SK-N-SH (cell line): ENCODE results near the gene STON2. TPM values are rescaled to one million over a fixed set of nuclear protein-coding genes. Genes with fewer than 3 reads are reported as not detected.

ENCODE experiments used
- CTCF ChIA-PET: fragments of 300-600, 350-600 bp; formaldehyde crosslinking; extraction: SDS; loops from one replicate; lab custom pipeline; 2021; lab: Yijun Ruan, JAX
- POLR2A ChIA-PET: fragments of 350-600 bp; sonication (Branson Sonifier 250); formaldehyde crosslinking; extraction: SDS; loops from one replicate; lab custom pipeline; 2020; ENCODE audit warnings: antibody characterized with exemption, inconsistent platforms; lab: Yijun Ruan, JAX
- DNase-seq: peaks from one replicate; pipeline ENCODE4 v3.0.0; 2012
- H2AFZ ChIP-seq: fragments of 200-600 bp; sonication (generic); 2 replicates; pipeline ENCODE4 v1.8.1; 2016; ENCODE audit warnings: antibody characterized with exemption, mild to moderate bottlenecking, low read depth
- H3F3A ChIP-seq: fragments of 200-600 bp; sonication (generic); replicated peaks from 2 replicates; pipeline ENCODE3; 2016; ENCODE audit warnings: antibody characterized with exemption, mild to moderate bottlenecking; ENCODE audit not compliant: insufficient read depth
- H3K27ac ChIP-seq, 2 experiments: fragments of 200-500 bp in 1 of 2; fragments of 200-600 bp in 1 of 2; sonication (Bioruptor generic) in 1 of 2; sonication (generic), shearing (Covaris generic) in 1 of 2; 2 replicates each; pipeline versions ENCODE4 v1.5.1 to v1.6.1; 2014 to 2016; ENCODE audit warnings: low read depth in 2 of 2, inconsistent platforms in 1 of 2, low read length in 1 of 2, mild to moderate bottlenecking in 1 of 2, mixed read lengths in 1 of 2
- H3K27me3 ChIP-seq: fragments of 200-600 bp; sonication (generic), shearing (Covaris generic); 2 replicates; pipeline ENCODE4 v1.6.1; 2016; ENCODE audit warnings: mixed run types; ENCODE audit not compliant: insufficient read depth
- H3K36me3 ChIP-seq, 2 experiments: fragments of 200-500 bp in 1 of 2; fragments of 200-600 bp in 1 of 2; sonication (Bioruptor generic) in 1 of 2; sonication (generic) in 1 of 2; replicated peaks in 1 of 2; 2 replicates each; pipeline versions ENCODE3 to v1.5.1; 2014 to 2016; ENCODE audit warnings: low read length in 1 of 2, mild to moderate bottlenecking in 1 of 2; ENCODE audit not compliant: insufficient read depth in 2 of 2, control insufficient read depth in 1 of 2
- H3K4me1 ChIP-seq, 2 experiments: fragments of 200-500 bp in 1 of 2; fragments of 200-600 bp in 1 of 2; sonication (Bioruptor generic) in 1 of 2; sonication (generic), shearing (Covaris generic) in 1 of 2; 2 replicates each; pipeline versions ENCODE4 v1.5.1 to v1.6.1; 2014 to 2016; ENCODE audit warnings: low read depth in 1 of 2, low read length in 1 of 2, mixed run types in 1 of 2; ENCODE audit not compliant: insufficient read depth in 2 of 2, control insufficient read depth in 1 of 2
- H3K4me2 ChIP-seq: fragments of 200-600 bp; sonication (generic), shearing (Covaris generic); 2 replicates; pipeline ENCODE4 v1.6.1; 2017; ENCODE audit warnings: mixed run types
- H3K4me3 ChIP-seq, 2 experiments: fragments of 200-500 bp in 1 of 2; fragments of 200-600 bp in 1 of 2; sonication (Bioruptor generic) in 1 of 2; sonication (generic), shearing (Covaris generic) in 1 of 2; 2 replicates each; pipeline versions ENCODE4 v1.5.1 to v1.8.1; 2014 to 2016; ENCODE audit warnings: low read depth in 2 of 2, inconsistent platforms in 1 of 2, low read length in 1 of 2, mild to moderate bottlenecking in 1 of 2, mixed read lengths in 1 of 2, moderate library complexity in 1 of 2
- H3K79me2 ChIP-seq: fragments of 200-600 bp; sonication (generic); 2 replicates; pipeline ENCODE4 v1.8.1; 2017; ENCODE audit warnings: mild to moderate bottlenecking; ENCODE audit not compliant: insufficient read depth
- H3K9ac ChIP-seq: fragments of 200-600 bp; sonication (generic); 2 replicates; pipeline ENCODE4 v1.6.1; 2017; ENCODE audit warnings: mixed run types
- H3K9me2 ChIP-seq: fragments of 200-600 bp; sonication (generic); 2 replicates; pipeline ENCODE4 v1.6.1; 2017; ENCODE audit warnings: mixed run types
- H3K9me3 ChIP-seq: fragments of 200-600 bp; sonication (generic); 2 replicates; pipeline ENCODE4 v1.6.1; 2017; ENCODE audit warnings: mixed run types, mild to moderate bottlenecking, moderate library complexity
- H4K20me1 ChIP-seq: fragments of 200-600 bp; sonication (generic); 2 replicates; pipeline ENCODE4 v1.6.1; 2017; ENCODE audit warnings: mild to moderate bottlenecking, mixed run types; ENCODE audit not compliant: insufficient read depth
- CTCF ChIP-seq: fragments of 200-600 bp; sonication (generic); IDR thresholded peaks from 2 replicates; pipeline ENCODE4 v1.6.1; 2017; ENCODE audit warnings: antibody characterized with exemption, mild to moderate bottlenecking, moderate library complexity
- ELF1 ChIP-seq: IDR thresholded peaks from 2 replicates; pipeline ENCODE4 v1.4.0; 2012
- EP300 ChIP-seq, 2 experiments: IDR thresholded peaks; 2 replicates each; pipeline versions ENCODE4 v1.4.0 to v1.6.1; 2012; ENCODE audit warnings: borderline replicate concordance in 1 of 2, low read depth in 1 of 2, low read length in 1 of 2
- GABPA ChIP-seq: IDR thresholded peaks from 2 replicates; pipeline ENCODE4 v1.4.0; 2012; ENCODE audit warnings: low read depth, mild to moderate bottlenecking
- JUND ChIP-seq: IDR thresholded peaks from 2 replicates; pipeline ENCODE4 v1.4.0; 2012
- MAX ChIP-seq: IDR thresholded peaks from 2 replicates; pipeline ENCODE4 v1.4.0; 2012; ENCODE audit warnings: low read depth
- MEF2A ChIP-seq: IDR thresholded peaks from 2 replicates; pipeline ENCODE4 v1.4.0; 2012; ENCODE audit warnings: low read depth, borderline replicate concordance
- MXI1 ChIP-seq: IDR thresholded peaks from 2 replicates; pipeline ENCODE4 v1.6.1; 2012; ENCODE audit warnings: mild to moderate bottlenecking, low read depth, low read length, improper control_type of control experiment
- POLR2AphosphoS5 ChIP-seq: IDR thresholded peaks from 2 replicates; pipeline ENCODE4 v1.6.1; 2012; ENCODE audit warnings: low read depth, low read length
- RXRA ChIP-seq: IDR thresholded peaks from 2 replicates; pipeline ENCODE4 v1.4.0; 2012; ENCODE audit warnings: low read depth, mild to moderate bottlenecking, borderline replicate concordance
- TAF1 ChIP-seq: IDR thresholded peaks from 2 replicates; pipeline ENCODE4 v1.6.1; 2012; ENCODE audit warnings: low read depth, mild to moderate bottlenecking, low read length, moderate library complexity, borderline replicate concordance
- TEAD4 ChIP-seq: IDR thresholded peaks from 2 replicates; pipeline ENCODE4 v1.4.0; 2012; ENCODE audit warnings: mild to moderate bottlenecking, borderline replicate concordance; ENCODE audit not compliant: insufficient read depth
- USF2 ChIP-seq: fragments of 150-350 bp; IDR thresholded peaks from 2 replicates; pipeline ENCODE4 v1.6.1; 2017; ENCODE audit warnings: antibody characterized with exemption, low read length, low read depth, borderline replicate concordance
- YY1 ChIP-seq: IDR thresholded peaks from 2 replicates; pipeline ENCODE4 v1.4.0; 2012; ENCODE audit warnings: low read depth, mild to moderate bottlenecking
- ZBTB33 ChIP-seq: IDR thresholded peaks from 2 replicates; pipeline ENCODE4 v1.4.0; 2012; ENCODE audit warnings: low read depth, borderline replicate concordance
- WGBS: methylation state at CpG from one replicate; pipeline ENCODE4 v1.1.6; 2017; ENCODE audit warnings: low lambda C conversion rate; 5-methylcytosine and 5-hydroxymethylcytosine counted together
- polyA plus RNA-seq, 3 experiments: library from polyadenylated mRNA; depleted of rRNA; stranded (reverse); fragments of >200 nt; gene quantifications; 2 replicates each; pipeline ENCODE4 v1.2.3, GENCODE V29; 2012
- TF ChIP-seq, protein P1 (sequence below): fragments of 150-350 bp; IDR thresholded peaks from 2 replicates; pipeline ENCODE4 v1.6.1; 2016; ENCODE audit warnings: mild to moderate bottlenecking, low read depth, low read length
- TF ChIP-seq, protein P2 (sequence below): IDR thresholded peaks from 2 replicates; pipeline ENCODE4; 2012
- TF ChIP-seq, protein P3 (sequence below): IDR thresholded peaks from 2 replicates; pipeline ENCODE4 v1.4.0; 2012; ENCODE audit warnings: low read depth, borderline replicate concordance

The STON2 gene
- polyA plus RNA-seq, 1 of the 3 experiments (the other 2 are of a cell fraction) = not detected

DNA sequence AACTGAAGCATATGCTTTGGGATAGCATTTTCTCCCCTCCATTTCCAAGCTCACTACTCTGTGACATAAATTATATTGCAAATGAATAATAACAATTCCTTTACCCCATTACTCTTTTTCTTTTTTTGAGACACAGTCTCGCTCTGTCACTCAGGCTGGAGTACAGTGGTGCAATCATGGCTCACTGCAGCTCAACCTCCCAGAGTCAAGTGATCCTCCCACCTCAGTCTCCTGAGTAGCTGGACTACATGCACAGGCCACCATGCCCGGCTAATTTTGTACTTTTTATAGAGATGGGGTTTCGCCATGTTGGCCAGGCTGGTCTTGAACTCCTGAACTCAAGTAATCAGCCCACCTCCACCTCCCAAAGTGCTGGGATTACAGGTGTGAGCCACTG lies 130.1 kb downstream of the STON2 start:
- Histone ChIP-seq H3K4me3 (no peak overlapping the region), H3K4me2 (no peak overlapping the region), H3K27ac (no peak overlapping the region), H3K36me3 (no peaks in the 10 kb centered on the region), H3K4me1 (peaks cover 0 to 7% of the 10 kb centered on the region in 2 experiments; a peak in 2 of 4 replicates), H3F3A (no peaks in the 10 kb centered on the region), H4K20me1 (no peaks in the 10 kb centered on the region), H3K27me3 (no peaks in the 10 kb centered on the region), H2AFZ (no peak overlapping the region), H3K79me2 (no peaks in the 10 kb centered on the region), H3K9me3 (no peaks in the 10 kb centered on the region), H3K9ac (no peak overlapping the region), H3K9me2 (no peaks in the 10 kb centered on the region)
- CTCF ChIA-PET = interaction anchor here (0.7 to 16.6 kb wide), 38 partner anchors 8 to 329 kb away, joined by 3 to 321 read pairs (median 5); partner anchors contain the start of gene CEP128
- DNase-seq = no peak
- TF ChIP-seq, protein P1, sequence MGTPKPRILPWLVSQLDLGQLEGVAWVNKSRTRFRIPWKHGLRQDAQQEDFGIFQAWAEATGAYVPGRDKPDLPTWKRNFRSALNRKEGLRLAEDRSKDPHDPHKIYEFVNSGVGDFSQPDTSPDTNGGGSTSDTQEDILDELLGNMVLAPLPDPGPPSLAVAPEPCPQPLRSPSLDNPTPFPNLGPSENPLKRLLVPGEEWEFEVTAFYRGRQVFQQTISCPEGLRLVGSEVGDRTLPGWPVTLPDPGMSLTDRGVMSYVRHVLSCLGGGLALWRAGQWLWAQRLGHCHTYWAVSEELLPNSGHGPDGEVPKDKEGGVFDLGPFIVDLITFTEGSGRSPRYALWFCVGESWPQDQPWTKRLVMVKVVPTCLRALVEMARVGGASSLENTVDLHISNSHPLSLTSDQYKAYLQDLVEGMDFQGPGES = no peak
- TF ChIP-seq MAX = no peak
- no peak for TF ChIP-seq MXI1
- TF ChIP-seq JUND = no peak
- no peak for TF ChIP-seq POLR2AphosphoS5
- no peak for TF ChIP-seq USF2
- TF ChIP-seq EP300 (IDR thresholded peaks at IDR 0.05; ENCODE audit: borderline replicate concordance in 1 of 2, low read depth in 1 of 2, low read length in 1 of 2) = no peak
- TF ChIP-seq TAF1 = no peak
- POLR2A ChIA-PET = no interaction called here
- WGBS = 17% methylated on average over 3 of the region's 3 CpGs

DNA sequence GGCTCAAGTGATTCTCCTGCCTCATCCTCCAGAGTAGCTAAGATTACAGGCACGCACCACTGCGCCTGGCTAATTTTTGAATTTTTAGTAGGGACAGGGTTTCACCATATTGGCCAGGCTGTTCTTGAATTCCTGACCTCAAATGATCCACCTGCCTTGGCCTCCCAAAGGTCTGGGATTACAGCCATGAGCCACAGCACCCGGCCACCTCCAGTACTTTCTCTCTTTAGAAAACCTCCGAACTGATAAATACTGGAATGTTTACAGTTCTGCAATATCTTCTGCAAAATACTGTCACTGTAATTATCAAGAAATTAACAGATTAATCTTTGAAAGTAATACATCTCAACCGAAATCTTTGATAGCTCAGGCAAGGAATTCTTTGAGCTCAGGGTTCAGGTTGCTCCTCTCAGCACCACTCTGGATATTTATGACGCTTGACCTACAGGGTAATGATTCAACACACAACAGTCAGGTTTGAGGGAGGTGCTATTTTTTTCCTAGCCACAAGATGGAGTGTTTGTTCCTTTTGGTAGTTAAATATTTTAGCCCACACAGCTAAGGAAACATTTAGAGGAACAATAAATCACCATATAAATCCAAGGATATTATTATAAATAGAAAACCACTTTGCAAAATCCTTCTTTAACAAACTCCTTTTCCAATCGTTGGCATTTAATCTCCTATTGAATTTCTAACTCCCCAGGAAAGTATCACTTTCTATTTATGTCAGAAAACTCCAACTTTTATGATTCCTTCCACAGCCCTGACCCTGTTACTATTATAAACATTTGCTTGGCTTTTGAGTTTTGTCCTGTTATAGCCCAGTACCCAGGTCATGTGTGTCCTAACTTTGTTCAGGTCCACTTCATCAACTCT lies 130.8 kb downstream of the STON2 start:
- POLR2A ChIA-PET = no interaction called here
- no peaks in the 10 kb centered on the region for H4K20me1 ChIP-seq
- no peaks in the 10 kb centered on the region for H3K79me2 ChIP-seq
- H3K36me3 ChIP-seq = no peaks in the 10 kb centered on the region
- H3K9me2 ChIP-seq = no peaks in the 10 kb centered on the region
- H3K27ac ChIP-seq = no peak overlapping the region
- CTCF ChIA-PET = interaction anchor here (0.9 to 16.6 kb wide), 39 partner anchors 9 to 328 kb away, joined by 3 to 321 read pairs (median 5); partner anchors contain the start of gene CEP128
- peaks cover 0 to 7% of the 10 kb centered on the region in 2 experiments; a peak in 2 of 4 replicates for H3K4me1 ChIP-seq
- H3K27me3 ChIP-seq = no peaks in the 10 kb centered on the region
- H2AFZ ChIP-seq = no peak overlapping the region
- no peak overlapping the region for H3K9ac ChIP-seq
- no peaks in the 10 kb centered on the region for H3K9me3 ChIP-seq
- 50% methylated on average over 7 of the region's 7 CpGs for whole genome bisulfite sequencing
- no peaks in the 10 kb centered on the region for H3F3A ChIP-seq
- H3K4me3 ChIP-seq = no peak overlapping the region
- DNase-seq = peak; percentile 74
- no peak overlapping the region for H3K4me2 ChIP-seq
- TF ChIP-seq ZBTB33 (no peak), GABPA (no peak), YY1 (no peak), RXRA (no peak), ELF1 (no peak), CTCF (peak; percentile 75), MEF2A (no peak), TEAD4 (no peak)
- TF ChIP-seq, protein P2, sequence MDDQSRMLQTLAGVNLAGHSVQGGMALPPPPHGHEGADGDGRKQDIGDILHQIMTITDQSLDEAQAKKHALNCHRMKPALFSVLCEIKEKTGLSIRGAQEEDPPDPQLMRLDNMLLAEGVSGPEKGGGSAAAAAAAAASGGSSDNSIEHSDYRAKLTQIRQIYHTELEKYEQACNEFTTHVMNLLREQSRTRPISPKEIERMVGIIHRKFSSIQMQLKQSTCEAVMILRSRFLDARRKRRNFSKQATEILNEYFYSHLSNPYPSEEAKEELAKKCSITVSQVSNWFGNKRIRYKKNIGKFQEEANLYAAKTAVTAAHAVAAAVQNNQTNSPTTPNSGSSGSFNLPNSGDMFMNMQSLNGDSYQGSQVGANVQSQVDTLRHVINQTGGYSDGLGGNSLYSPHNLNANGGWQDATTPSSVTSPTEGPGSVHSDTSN = no peak
- TF ChIP-seq, protein P3, sequence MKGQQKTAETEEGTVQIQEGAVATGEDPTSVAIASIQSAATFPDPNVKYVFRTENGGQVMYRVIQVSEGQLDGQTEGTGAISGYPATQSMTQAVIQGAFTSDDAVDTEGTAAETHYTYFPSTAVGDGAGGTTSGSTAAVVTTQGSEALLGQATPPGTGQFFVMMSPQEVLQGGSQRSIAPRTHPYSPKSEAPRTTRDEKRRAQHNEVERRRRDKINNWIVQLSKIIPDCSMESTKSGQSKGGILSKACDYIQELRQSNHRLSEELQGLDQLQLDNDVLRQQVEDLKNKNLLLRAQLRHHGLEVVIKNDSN = no peak
